GM18873 (cell line): ENCODE results near the gene POLR3E.
"Not testable (repeated sequence)": the region's sequence is repeated elsewhere in the genome, so short reads cannot be mapped to it uniquely, and the experiment has no call there.

ENCODE experiments used
- ATAC-seq: cut with Tn5 transposase; IDR thresholded peaks from one replicate; pipeline ENCODE4 v1.9.1; 2021; ENCODE audit warnings: mild to moderate bottlenecking, moderate library complexity, moderate number of reproducible peaks; ENCODE audit not compliant: unreplicated experiment, low FRiP score

POLR3E gene

GRCh38 chr16:22359679-22360078 lies 62.5 kb downstream of the POLR3E start:
- ATAC-seq, result no peak

- ATAC-seq, result no peak
These were observed 63.9 kb downstream of the POLR3E start for GRCh38 chr16:22360963-22361659.

- ATAC-seq, result no peak
These were observed 67.0 kb downstream of the POLR3E start for GRCh38 chr16:22364241-22364640.

GRCh38 chr16:22366371-22366770 lies 69.2 kb downstream of the POLR3E start:
- no peak for ATAC-seq

GRCh38 chr16:22366889-22367288 lies 69.7 kb downstream of the POLR3E start:
- ATAC-seq, result no peak

- not testable (repeated sequence) for ATAC-seq
These were observed 71.1 kb downstream of the POLR3E start for GRCh38 chr16:22368200-22368826.

GRCh38 chr16:22369221-22369811 lies 72.1 kb downstream of the POLR3E start:
- no peak for ATAC-seq

GRCh38 chr16:22370038-22370820 lies 73.0 kb downstream of the POLR3E start:
- ATAC-seq, result no peak

- ATAC-seq, result no peak
These were observed 75.9 kb downstream of the POLR3E start for GRCh38 chr16:22372882-22373661.

GRCh38 chr16:22373662-22374310 lies 76.6 kb downstream of the POLR3E start:
- peak; percentile 10 for ATAC-seq

GRCh38 chr16:22374311-22375116 lies 77.3 kb downstream of the POLR3E start, which contains the start of gene CDR2:
Gene CDR2, minus strand, starts transcription at chr16:22374619. Its CDS starts 310 bp downstream, at chr16:22374309.
- ATAC-seq, result peak; percentile 74

- no peak for ATAC-seq
These were observed 78.1 kb downstream of the POLR3E start for GRCh38 chr16:22375117-22375962.

GRCh38 chr16:22375963-22376640 lies 78.9 kb downstream of the POLR3E start:
- ATAC-seq, result no peak

GRCh38 chr16:22379656-22380055 lies 82.4 kb downstream of the POLR3E start:
- no peak for ATAC-seq

GRCh38 chr16:22380529-22380928 lies 83.3 kb downstream of the POLR3E start:
- no peak for ATAC-seq

GRCh38 chr16:22381392-22381791 lies 84.2 kb downstream of the POLR3E start:
- ATAC-seq, result no peak

GRCh38 chr16:22383827-22384226 lies 86.6 kb downstream of the POLR3E start:
- no peak for ATAC-seq
